Gastrocnemius medialis (tissue), 4 donors: ENCODE results near the gene SHROOM3.

Source experiments
- CTCF ChIP-seq, 5 experiments: fragments of 450-650 bp in 3 of 5; fragments of 200-600 bp in 2 of 5; sonication (generic) in 2 of 5; IDR thresholded peaks in 4 of 5; conservative IDR thresholded peaks in 1 of 5; 1 replicate in 4 of 5; 2 replicates in 1 of 5; pipeline ENCODE4 v1.5.1; 2016 to 2019; ENCODE audit warnings: antibody characterized with exemption in 5 of 5, mild to moderate bottlenecking in 3 of 5, moderate library complexity in 3 of 5
- POLR2A ChIP-seq, 2 donors: fragments of 450-650 bp; IDR thresholded peaks; one replicate each; pipeline ENCODE4 v1.6.1; 2017; ENCODE audit warnings: antibody characterized with exemption in 2 of 2, mild to moderate bottlenecking in 2 of 2, moderate library complexity in 2 of 2

- TF ChIP-seq CTCF (IDR thresholded peaks at IDR 0.05 in 4 of 5, conservative IDR thresholded peaks at IDR 0.05 in 1 of 5) = no peak
- no peak for TF ChIP-seq POLR2A (IDR thresholded peaks at IDR 0.05)
Measured at GRCh38 chr4:76782837-76783236, 347.8 kb downstream of the SHROOM3 start.
